Astrocyte (in vitro differentiated cells and primary cell): ENCODE data around the gene EP400.

Source experiments
- EZH2 ChIP-seq: IDR thresholded peaks from 2 replicates; pipeline ENCODE4 v1.6.1; 2012; ENCODE audit warnings: mild to moderate bottlenecking, low read length, inconsistent platforms; ENCODE audit not compliant: insufficient read depth
- TF ChIP-seq, protein P1 (sequence below): IDR thresholded peaks from 2 replicates; pipeline ENCODE4 v1.5.1; 2011; ENCODE audit warnings: low read depth, mild to moderate bottlenecking, inconsistent platforms, low read length, moderate library complexity; ENCODE audit not compliant: insufficient read depth

DNA sequence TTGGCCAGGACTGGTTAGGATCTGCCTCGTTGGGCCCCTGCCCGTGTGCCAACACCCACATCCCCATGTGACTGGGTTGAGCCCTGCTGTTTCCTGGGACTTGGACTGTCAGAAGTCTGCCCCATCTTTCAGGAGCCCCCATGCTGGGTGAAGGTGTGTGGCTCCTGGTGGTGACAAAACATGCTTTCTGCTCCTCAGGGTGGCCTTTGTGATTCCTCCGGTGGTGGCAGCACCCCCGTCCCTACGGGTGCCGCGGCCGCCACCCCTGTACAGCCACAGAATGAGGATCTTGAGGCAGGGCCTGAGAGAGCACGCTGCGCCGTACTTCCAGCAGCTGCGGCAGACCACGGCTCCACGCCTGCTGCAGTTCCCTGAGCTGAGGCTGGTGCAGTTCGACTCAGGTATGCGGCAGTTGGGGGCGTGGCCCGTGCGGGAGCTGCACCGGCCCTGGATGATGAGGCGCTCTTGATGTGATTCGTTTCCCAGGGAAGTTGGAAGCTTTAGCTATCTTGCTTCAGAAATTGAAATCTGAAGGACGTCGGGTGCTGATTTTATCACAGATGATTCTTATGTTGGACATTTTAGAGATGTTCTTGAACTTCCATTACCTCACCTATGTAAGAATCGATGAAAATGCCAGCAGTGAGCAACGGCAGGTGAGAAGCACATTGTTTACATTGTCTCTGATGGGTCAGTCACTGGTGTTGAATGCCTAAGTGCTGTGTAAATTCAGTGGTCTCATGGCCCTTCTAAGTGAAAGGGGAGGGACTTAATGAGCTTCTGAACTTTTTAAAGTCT is 80.0 kb downstream of the EP400 start:
- TF ChIP-seq, protein P1, sequence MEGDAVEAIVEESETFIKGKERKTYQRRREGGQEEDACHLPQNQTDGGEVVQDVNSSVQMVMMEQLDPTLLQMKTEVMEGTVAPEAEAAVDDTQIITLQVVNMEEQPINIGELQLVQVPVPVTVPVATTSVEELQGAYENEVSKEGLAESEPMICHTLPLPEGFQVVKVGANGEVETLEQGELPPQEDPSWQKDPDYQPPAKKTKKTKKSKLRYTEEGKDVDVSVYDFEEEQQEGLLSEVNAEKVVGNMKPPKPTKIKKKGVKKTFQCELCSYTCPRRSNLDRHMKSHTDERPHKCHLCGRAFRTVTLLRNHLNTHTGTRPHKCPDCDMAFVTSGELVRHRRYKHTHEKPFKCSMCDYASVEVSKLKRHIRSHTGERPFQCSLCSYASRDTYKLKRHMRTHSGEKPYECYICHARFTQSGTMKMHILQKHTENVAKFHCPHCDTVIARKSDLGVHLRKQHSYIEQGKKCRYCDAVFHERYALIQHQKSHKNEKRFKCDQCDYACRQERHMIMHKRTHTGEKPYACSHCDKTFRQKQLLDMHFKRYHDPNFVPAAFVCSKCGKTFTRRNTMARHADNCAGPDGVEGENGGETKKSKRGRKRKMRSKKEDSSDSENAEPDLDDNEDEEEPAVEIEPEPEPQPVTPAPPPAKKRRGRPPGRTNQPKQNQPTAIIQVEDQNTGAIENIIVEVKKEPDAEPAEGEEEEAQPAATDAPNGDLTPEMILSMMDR = no peak
- no peak for TF ChIP-seq EZH2
